GM21515 (cell line): Measurements from ENCODE around the gene POLR3B.

Source experiments
- ATAC-seq: cut with Tn5 transposase; IDR thresholded peaks from one replicate; pipeline ENCODE4 v1.9.1; 2021; ENCODE audit not compliant: unreplicated experiment

The POLR3B gene

DNA sequence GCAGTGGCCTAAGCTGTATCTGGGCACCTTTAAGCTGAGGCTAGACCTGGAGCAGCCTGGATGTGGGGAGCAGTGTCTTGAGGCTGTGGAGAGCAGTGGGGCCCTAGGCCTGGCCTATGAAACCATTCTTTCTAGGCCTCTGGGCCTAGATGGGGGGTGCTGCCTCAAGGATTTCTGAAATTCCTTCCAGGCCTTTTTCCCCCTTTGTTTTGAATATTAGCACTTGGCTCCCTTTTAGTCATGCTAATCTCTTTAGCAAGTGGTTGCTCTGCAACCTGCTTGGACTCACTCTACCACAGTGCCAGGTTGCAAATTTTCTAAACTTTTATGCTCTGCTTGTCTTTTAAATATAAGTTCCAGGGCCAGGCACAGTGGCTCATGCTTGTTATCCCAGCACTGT, 183.7 kb downstream of the POLR3B start:
- no peak for ATAC-seq

- no peak for ATAC-seq
These were observed 193.9 kb downstream of the POLR3B start for GRCh38 chr12:106551410-106551809.

- ATAC-seq, result no peak
These were observed 194.7 kb downstream of the POLR3B start for GRCh38 chr12:106552228-106552627.
